Kidney epithelial cell (primary cell): ENCODE measurements around the gene CLIC4. TPM values are rescaled to one million over a fixed set of nuclear protein-coding genes. Genes with fewer than 3 reads are reported as not detected.
"Not testable (repeated sequence)": the region's sequence is repeated elsewhere in the genome, so short reads cannot be mapped to it uniquely, and the experiment has no call there.

Source experiments
- DNase-seq: peaks from one replicate; pipeline ENCODE4 v3.0.0-alpha.2; 2010; ENCODE audit warnings: low read depth
- H3K27me3 ChIP-seq: 2 replicates; pipeline ENCODE4 v1.6.0; 2011; ENCODE audit warnings: low read length; ENCODE audit not compliant: control insufficient read depth, insufficient read depth
- H3K36me3 ChIP-seq: 2 replicates; pipeline ENCODE4 v1.5.1; 2011; ENCODE audit warnings: low read length; ENCODE audit not compliant: control insufficient read depth, insufficient read depth
- H3K4me3 ChIP-seq: 2 replicates; pipeline ENCODE4 v1.5.1; 2011; ENCODE audit warnings: low read depth, mild to moderate bottlenecking, control low read depth, low read length
- CTCF ChIP-seq: IDR thresholded peaks from 2 replicates; pipeline ENCODE4 v1.5.1; 2011; ENCODE audit warnings: mild to moderate bottlenecking, moderate library complexity, low read length, control low read depth, inconsistent platforms; ENCODE audit not compliant: insufficient read depth, poor library complexity, severe bottlenecking
- total RNA-seq: library from RNA; depleted of rRNA; stranded (reverse); fragments of >200 nt; gene quantifications from 2 replicates; pipeline ENCODE4 v1.2.3, GENCODE V29; 2015

Gene CLIC4
- total RNA-seq, 1 donor from 2014 or later, result 224 TPM

- no peak for TF ChIP-seq CTCF
- no peaks in the 10 kb centered on the region for H3K27me3 ChIP-seq
- H3K36me3 ChIP-seq, result no peaks in the 10 kb centered on the region
- H3K4me3 ChIP-seq, result no peak overlapping the region
- DNase-seq, result no peak
Measured at GRCh38 chr1:24725209-24725651, 20.0 kb upstream of the CLIC4 start.

GRCh38 chr1:24726741-24727140, 18.5 kb upstream of the CLIC4 start:
- Histone ChIP-seq H3K27me3 (no peaks in the 10 kb centered on the region), H3K36me3 (no peaks in the 10 kb centered on the region), H3K4me3 (no peak overlapping the region)
- TF ChIP-seq CTCF, result no peak
- no peak for DNase-seq

- no peak for TF ChIP-seq CTCF
- Histone ChIP-seq H3K36me3 (no peaks in the 10 kb centered on the region), H3K27me3 (no peaks in the 10 kb centered on the region), H3K4me3 (no peak overlapping the region)
- no peak for DNase-seq
Measured at GRCh38 chr1:24727501-24728216, 17.6 kb upstream of the CLIC4 start.

GRCh38 chr1:24728982-24729381, 16.3 kb upstream of the CLIC4 start:
- Histone ChIP-seq H3K27me3 (no peaks in the 10 kb centered on the region), H3K4me3 (no peak overlapping the region), H3K36me3 (no peaks in the 10 kb centered on the region)
- DNase-seq, result no peak
- TF ChIP-seq CTCF, result no peak

GRCh38 chr1:24732186-24732885, 12.9 kb upstream of the CLIC4 start:
- DNase-seq, result no peak
- TF ChIP-seq CTCF, result no peak
- H3K36me3 ChIP-seq, result no peaks in the 10 kb centered on the region
- H3K27me3 ChIP-seq, result no peaks in the 10 kb centered on the region
- no peak overlapping the region for H3K4me3 ChIP-seq

GRCh38 chr1:24733342-24733741, 11.9 kb upstream of the CLIC4 start:
- not testable (repeated sequence) for DNase-seq, H3K36me3 ChIP-seq, H3K27me3 ChIP-seq, H3K4me3 ChIP-seq
